IMR-90 (cell line): Measurements from ENCODE around the gene SMIM41. TPM values are rescaled to one million over a fixed set of nuclear protein-coding genes. Genes with fewer than 3 reads are reported as not detected.

ENCODE experiments used
- ATAC-seq: fragments of 200-7000 bp; cut with Tn5 transposase; 2 replicates; pipeline ENCODE4 v1.9.1; 2020; ENCODE audit warnings: low read depth, mild to moderate bottlenecking, moderate library complexity
- BruUV-seq: library from RNA; stranded (reverse); fragments of 400-500 nt; replicated peaks from 2 replicates; lab custom pipeline; 2021; lab: Mats Ljungman, UMichigan
- CTCF ChIA-PET: fragments of 300-600 bp; formaldehyde crosslinking; extraction: SDS; loops from one replicate; lab custom pipeline; 2021; ENCODE audit warnings: antibody characterized with exemption; lab: Yijun Ruan, JAX
- POLR2A ChIA-PET: fragments of 300-600 bp; sonication (Branson Sonifier 250); formaldehyde crosslinking; loops from one replicate; lab custom pipeline; 2022; ENCODE audit warnings: antibody characterized with exemption; ENCODE audit not compliant: unreplicated experiment; lab: Charles Lee
- DNase-seq: peaks from one replicate; pipeline ENCODE4 v3.0.0; 2013
- H2AFZ ChIP-seq: replicated peaks from 2 replicates; pipeline ENCODE3; 2013; ENCODE audit warnings: low read length, mild to moderate bottlenecking; ENCODE audit not compliant: poor library complexity
- H2AK5ac ChIP-seq: 2 replicates; pipeline ENCODE4 v1.6.1; 2013; ENCODE audit warnings: low read depth, low read length, inconsistent platforms
- H2AK9ac ChIP-seq: replicated peaks from 2 replicates; pipeline ENCODE3; 2013; ENCODE audit warnings: mild to moderate bottlenecking, low read depth, low read length, moderate library complexity; ENCODE audit not compliant: poor library complexity
- H2BK120ac ChIP-seq: 2 replicates; pipeline ENCODE4 v1.6.1; 2013; ENCODE audit warnings: low read depth, low read length, inconsistent platforms
- H2BK15ac ChIP-seq: 3 replicates; pipeline ENCODE4 v1.6.1; 2013; ENCODE audit warnings: low read depth, low read length, inconsistent platforms
- H2BK20ac ChIP-seq: 2 replicates; pipeline ENCODE4 v1.6.1; 2013; ENCODE audit warnings: low read depth, mild to moderate bottlenecking, inconsistent platforms, low read length, moderate library complexity
- H2BK5ac ChIP-seq: 2 replicates; pipeline ENCODE4 v1.6.1; 2013; ENCODE audit warnings: mild to moderate bottlenecking, low read depth, low read length, inconsistent platforms; ENCODE audit not compliant: poor library complexity, severe bottlenecking
- H3K14ac ChIP-seq: replicated peaks from 2 replicates; pipeline ENCODE4 v1.6.1; 2013; ENCODE audit warnings: low read depth, low read length, inconsistent platforms
- H3K18ac ChIP-seq: 2 replicates; pipeline ENCODE4 v1.6.1; 2013; ENCODE audit warnings: low read depth, low read length, control low read depth
- H3K23ac ChIP-seq: 2 replicates; pipeline ENCODE4 v1.6.1; 2013; ENCODE audit warnings: low read depth, low read length, inconsistent platforms
- H3K27ac ChIP-seq: 2 replicates; pipeline ENCODE4 v1.5.1; 2013; ENCODE audit warnings: mild to moderate bottlenecking, control low read depth, low read length; ENCODE audit not compliant: insufficient read depth
- H3K27me3 ChIP-seq: 2 replicates; pipeline ENCODE4 v1.6.1; 2013; ENCODE audit warnings: low read length; ENCODE audit not compliant: control insufficient read depth, insufficient read depth
- H3K36me3 ChIP-seq: 2 replicates; pipeline ENCODE4 v1.6.1; 2013; ENCODE audit warnings: low read length, mixed read lengths; ENCODE audit not compliant: control insufficient read depth, insufficient read depth
- H3K4ac ChIP-seq: 2 replicates; pipeline ENCODE4 v1.6.1; 2013; ENCODE audit warnings: low read depth, low read length, inconsistent platforms
- H3K4me1 ChIP-seq: 2 replicates; pipeline ENCODE4 v1.6.1; 2013; ENCODE audit warnings: low read length, mixed read lengths; ENCODE audit not compliant: control insufficient read depth, insufficient read depth
- H3K4me2 ChIP-seq: 2 replicates; pipeline ENCODE4 v1.6.1; 2013; ENCODE audit warnings: low read depth, mild to moderate bottlenecking, control low read depth, low read length, moderate library complexity
- H3K4me3 ChIP-seq: 2 replicates; pipeline ENCODE4 v1.5.1; 2013; ENCODE audit warnings: low read depth, mild to moderate bottlenecking, control low read depth, low read length, moderate library complexity; ENCODE audit not compliant: insufficient read depth
- H3K56ac ChIP-seq: 2 replicates; pipeline ENCODE4 v1.6.1; 2013; ENCODE audit warnings: low read length, inconsistent platforms; ENCODE audit not compliant: insufficient read depth; ENCODE audit errors: extremely low read depth
- H3K79me1 ChIP-seq, 2 experiments: 2 replicates each; pipeline ENCODE4 v1.6.1; 2013; ENCODE audit warnings: low read length in 2 of 2, inconsistent platforms in 1 of 2, low read depth in 1 of 2
- H3K9ac ChIP-seq: 2 replicates; pipeline ENCODE4 v1.6.1; 2013; ENCODE audit warnings: low read depth, low read length, control low read depth
- H3K9me1 ChIP-seq: 2 replicates; pipeline ENCODE4 v1.6.1; 2013; ENCODE audit warnings: low read length, inconsistent platforms; ENCODE audit not compliant: insufficient read depth
- H3K9me3 ChIP-seq: 2 replicates; pipeline ENCODE4 v1.6.1; 2013; ENCODE audit warnings: low read length; ENCODE audit not compliant: control insufficient read depth, insufficient read depth
- H4K20me1 ChIP-seq: 2 replicates; pipeline ENCODE4 v1.6.1; 2013; ENCODE audit warnings: low read length, inconsistent platforms; ENCODE audit not compliant: insufficient read depth
- H4K5ac ChIP-seq: 2 replicates; pipeline ENCODE4 v1.6.1; 2013; ENCODE audit warnings: mild to moderate bottlenecking, low read depth, low read length, control low read depth
- H4K8ac ChIP-seq, 2 experiments: 2 replicates each; pipeline ENCODE4 v1.6.1; 2013; ENCODE audit warnings: low read depth in 2 of 2, low read length in 2 of 2, control low read depth in 1 of 2, inconsistent platforms in 1 of 2
- H4K91ac ChIP-seq: 2 replicates; pipeline ENCODE4 v1.6.1; 2013; ENCODE audit warnings: low read depth, low read length, inconsistent platforms; ENCODE audit not compliant: insufficient read depth
- BHLHE40 ChIP-seq: fragments of 150-350 bp; IDR thresholded peaks from 2 replicates; pipeline ENCODE4 v1.6.1; 2016; ENCODE audit warnings: mild to moderate bottlenecking, low read depth, low read length
- MAZ ChIP-seq: IDR thresholded peaks from 2 replicates; pipeline ENCODE4 v1.6.1; 2012; ENCODE audit warnings: low read depth, mild to moderate bottlenecking, low read length, improper control_type of control experiment, moderate library complexity, borderline replicate concordance
- WGBS, 2 experiments: methylation state at CpG; one replicate each; pipeline versions ENCODE4 v1.1.5 to v1.1.7; 2013; ENCODE audit warnings: missing lambda C conversion rate in 2 of 2; ENCODE audit not compliant: insufficient read length in 1 of 2; ENCODE audit errors: extremely low coverage in 2 of 2; 5-methylcytosine and 5-hydroxymethylcytosine counted together
- dilution Hi-C: fragments of 300-500 bp; cut with HindIII; formaldehyde crosslinking; loops from one replicate; pipeline ENCODE4 v1.14.3; 2018; ENCODE audit warnings: low sequenced_read_pairs; ENCODE audit not compliant: unreplicated experiment
- in situ Hi-C: fragments of 300-500 bp; cut with MboI; formaldehyde crosslinking; loops from 3 replicates; pipeline ENCODE4 v1.14.3; 2019; ENCODE audit warnings: low sequenced_read_pairs, inconsistent platforms, mixed read lengths
- intact Hi-C: fragments of 100-400 bp; cut with micrococcal nuclease; formaldehyde crosslinking; loops from 2 replicates; pipeline ENCODE4 v1.10.0; 2022
- polyA plus RNA-seq, 3 experiments: library from polyadenylated mRNA; depleted of rRNA; stranded (reverse); fragments of >200 nt; gene quantifications; 2 replicates each; pipeline ENCODE4 v1.2.3, GENCODE V29; 2012; ENCODE audit warnings: low replicate concordance in 1 of 3
- total RNA-seq: library from RNA; depleted of rRNA; stranded (reverse); fragments of >200 nt; gene quantifications from 2 replicates; pipeline ENCODE4 v1.2.3, GENCODE V29; 2012

SMIM41 gene
- total and polyA plus RNA-seq, 2 of the 4 experiments (the other 2 are of a cell fraction) = not detected

DNA sequence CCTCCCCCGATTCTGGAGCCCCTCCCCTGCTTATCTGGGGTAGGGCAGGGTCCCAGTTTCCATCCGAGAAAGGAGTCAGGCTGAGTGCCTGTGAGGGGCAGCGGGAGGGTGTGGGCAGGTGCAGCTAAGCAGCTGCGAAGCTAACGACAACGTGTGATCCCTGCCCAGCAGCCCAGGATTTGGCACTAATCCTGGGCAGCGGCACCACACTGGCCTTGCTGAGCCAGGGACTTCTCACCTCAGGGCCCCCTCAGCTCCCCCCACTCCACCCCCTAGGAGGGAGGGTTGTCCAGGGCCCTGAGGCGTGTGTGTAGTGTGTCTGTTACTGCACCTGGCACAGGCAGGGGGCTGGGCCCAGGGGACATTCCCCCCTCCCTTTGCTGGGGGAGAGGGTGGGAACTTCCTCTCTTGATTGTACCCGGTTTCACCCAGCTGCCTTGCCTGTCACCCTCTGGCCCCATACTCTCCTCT, 1.8 kb downstream of the SMIM41 start:
- Histone ChIP-seq H3K27me3 (no peaks in the 10 kb centered on the region), H3K18ac (peak overlapping the region; percentile 11; the same call in 1 of the 2 replicates), H3K9ac (peak overlapping the region; percentile 26), H2BK5ac (peak overlapping the region; percentile 64), H3K23ac (peak overlapping the region; percentile 77), H2BK15ac (peak overlapping the region; percentile 37; the same call in 2 of the 3 replicates), H4K8ac (peak overlapping the region; percentile 22 to 78; a peak in 3 of 4 replicates), H3K14ac (peak overlapping the region; percentile 77), H2AFZ (peak overlapping the region; percentile 19), H3K9me3 (no peaks in the 10 kb centered on the region), H3K4me2 (peak overlapping the region; percentile 47; the same call in 1 of the 2 replicates), H2AK5ac (peak overlapping the region; percentile 83), H3K9me1 (peaks cover 6% of the 10 kb centered on the region), H3K4me3 (no peak overlapping the region), H4K5ac (peak overlapping the region; percentile 11; the same call in 1 of the 2 replicates), H4K20me1 (peaks cover 44% of the 10 kb centered on the region), H3K56ac (0 out of 2 replicates have a peak overlapping the region, but pooled peaks have one; percentile 8), H3K36me3 (peaks cover 24% of the 10 kb centered on the region), H2AK9ac (peak overlapping the region; percentile 80), H3K4me1 (peaks cover 30% of the 10 kb centered on the region), H2BK120ac (peak overlapping the region; percentile 83), H4K91ac (peak overlapping the region; percentile 81), H2BK20ac (peak overlapping the region; percentile 53; the same call in 1 of the 2 replicates), H3K79me1 (peaks cover 16 to 47% of the 10 kb centered on the region in 2 experiments), H3K27ac (peak overlapping the region; percentile 66), H3K4ac (peak overlapping the region; percentile 87)
- dilution Hi-C loops (no loop called here), intact Hi-C loops (no loop called here), in situ Hi-C loops (loop anchor here (5.0 kb wide), 1 partner anchor 54 kb away; no protein-coding TSS in a partner anchor)
- ATAC-seq (peak; percentile 1; the same call in 1 of the 2 replicates), DNase-seq (no peak)
- ChIA-PET CTCF (interaction anchor here (1.5 to 4.2 kb wide), 2 partner anchors 12 to 56 kb away, joined by 3 to 55 read pairs; no protein-coding TSS in a partner anchor), POLR2A (interaction anchor here (2.0 kb wide), 1 partner anchor 56 kb away, joined by 6 read pairs; no protein-coding TSS in a partner anchor)
- no peak for TF ChIP-seq BHLHE40
- peak; percentile 26; the same call in 1 of the 2 replicates for TF ChIP-seq MAZ
- no TSS peak for BruUV-seq
- no CpG with 5 or more reads among the region's 9 CpGs for WGBS, 2 experiments
